Brain microvascular endothelial cell (primary cell): ENCODE results near the gene RPL36AL.
A peak's percentile ranks its signal among the peaks of the same experiment; 100 is the strongest.

Experiments
- DNase-seq: peaks from one replicate; pipeline ENCODE4 v3.0.0-alpha.2; 2020
- H3K27ac ChIP-seq: fragments of 250-450 bp; sonication (Bioruptor Pico); 2 replicates; pipeline ENCODE4 v1.5.1; 2020; ENCODE audit warnings: mild to moderate bottlenecking, moderate library complexity
- H3K27me3 ChIP-seq: fragments of 250-450 bp; sonication (Bioruptor Pico); replicated peaks from 2 replicates; pipeline ENCODE4 v1.5.1; 2020; ENCODE audit warnings: mild to moderate bottlenecking
- H3K36me3 ChIP-seq: fragments of 250-450 bp; sonication (Bioruptor Pico); replicated peaks from 2 replicates; pipeline ENCODE4 v1.5.1; 2020; ENCODE audit warnings: mild to moderate bottlenecking
- H3K4me3 ChIP-seq: 2 replicates; pipeline ENCODE4 v1.5.1; 2011; ENCODE audit warnings: low read depth, mild to moderate bottlenecking, control low read depth, low read length, moderate library complexity
- in situ Hi-C: cut with HindIII; loops from 2 replicates; pipeline ENCODE4 v1.10.0; 2017; ENCODE audit warnings: low sequenced_read_pairs, low pct_ligation_motif_present
- TF ChIP-seq, protein P1 (sequence below): IDR thresholded peaks from 2 replicates; pipeline ENCODE4 v1.5.1; 2011; ENCODE audit warnings: low read depth, mild to moderate bottlenecking, moderate library complexity, low read length, control low read depth, inconsistent platforms; ENCODE audit errors: missing control alignments

Gene RPL36AL

DNA sequence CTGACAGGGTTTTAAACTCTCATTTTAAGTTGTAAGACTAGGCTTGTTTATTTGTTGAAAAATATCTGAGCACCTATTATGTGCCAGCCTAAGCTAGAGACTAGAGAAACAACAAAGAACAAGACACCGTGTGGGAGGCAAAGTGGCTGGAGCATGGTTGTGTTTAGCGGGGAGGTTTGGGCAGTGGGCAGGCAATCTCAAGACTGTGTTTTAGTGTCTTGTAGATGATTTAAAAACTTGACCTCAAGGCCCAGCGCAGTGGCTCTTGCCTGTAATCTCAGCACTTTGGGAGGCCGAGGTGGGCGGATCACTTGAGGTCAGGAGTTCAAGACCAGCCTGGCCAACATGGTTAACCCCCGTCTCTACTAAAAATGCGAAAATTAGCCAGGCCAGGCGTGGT is 7.8 kb downstream of the RPL36AL start:
- no peak for DNase-seq
- H3K27me3 ChIP-seq = no peaks in the 10 kb centered on the region
- TF ChIP-seq, protein P1, sequence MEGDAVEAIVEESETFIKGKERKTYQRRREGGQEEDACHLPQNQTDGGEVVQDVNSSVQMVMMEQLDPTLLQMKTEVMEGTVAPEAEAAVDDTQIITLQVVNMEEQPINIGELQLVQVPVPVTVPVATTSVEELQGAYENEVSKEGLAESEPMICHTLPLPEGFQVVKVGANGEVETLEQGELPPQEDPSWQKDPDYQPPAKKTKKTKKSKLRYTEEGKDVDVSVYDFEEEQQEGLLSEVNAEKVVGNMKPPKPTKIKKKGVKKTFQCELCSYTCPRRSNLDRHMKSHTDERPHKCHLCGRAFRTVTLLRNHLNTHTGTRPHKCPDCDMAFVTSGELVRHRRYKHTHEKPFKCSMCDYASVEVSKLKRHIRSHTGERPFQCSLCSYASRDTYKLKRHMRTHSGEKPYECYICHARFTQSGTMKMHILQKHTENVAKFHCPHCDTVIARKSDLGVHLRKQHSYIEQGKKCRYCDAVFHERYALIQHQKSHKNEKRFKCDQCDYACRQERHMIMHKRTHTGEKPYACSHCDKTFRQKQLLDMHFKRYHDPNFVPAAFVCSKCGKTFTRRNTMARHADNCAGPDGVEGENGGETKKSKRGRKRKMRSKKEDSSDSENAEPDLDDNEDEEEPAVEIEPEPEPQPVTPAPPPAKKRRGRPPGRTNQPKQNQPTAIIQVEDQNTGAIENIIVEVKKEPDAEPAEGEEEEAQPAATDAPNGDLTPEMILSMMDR = no peak
- no peak overlapping the region for H3K27ac ChIP-seq
- in situ Hi-C loops = no loop called here
- peaks cover 3% of the 10 kb centered on the region for H3K36me3 ChIP-seq
- H3K4me3 ChIP-seq = no peak overlapping the region

DNA sequence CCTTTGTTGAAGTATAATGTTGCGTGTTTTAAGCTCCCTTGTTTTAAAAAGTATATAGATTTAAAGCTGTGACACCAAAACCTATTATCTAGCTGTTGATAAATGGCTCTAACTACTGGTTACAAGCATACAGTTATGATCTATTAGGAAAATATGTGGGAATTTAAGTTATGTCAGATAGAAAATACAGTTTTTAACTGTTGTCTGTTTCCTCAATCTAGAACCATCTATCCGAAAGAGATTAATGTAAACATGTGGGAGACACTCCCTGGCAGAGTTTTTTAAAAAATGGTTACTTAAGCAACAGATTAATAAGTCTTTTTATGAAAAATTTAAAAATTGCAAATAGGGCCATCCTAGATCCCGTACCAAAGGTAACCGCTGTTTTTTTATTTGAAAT is 8.2 kb downstream of the RPL36AL start:
- no peak overlapping the region for H3K4me3 ChIP-seq
- peaks cover 7% of the 10 kb centered on the region for H3K36me3 ChIP-seq
- no peak overlapping the region for H3K27ac ChIP-seq
- no peak for DNase-seq
- in situ Hi-C loops = no loop called here
- TF ChIP-seq, protein P1 = no peak
- H3K27me3 ChIP-seq = no peaks in the 10 kb centered on the region

DNA sequence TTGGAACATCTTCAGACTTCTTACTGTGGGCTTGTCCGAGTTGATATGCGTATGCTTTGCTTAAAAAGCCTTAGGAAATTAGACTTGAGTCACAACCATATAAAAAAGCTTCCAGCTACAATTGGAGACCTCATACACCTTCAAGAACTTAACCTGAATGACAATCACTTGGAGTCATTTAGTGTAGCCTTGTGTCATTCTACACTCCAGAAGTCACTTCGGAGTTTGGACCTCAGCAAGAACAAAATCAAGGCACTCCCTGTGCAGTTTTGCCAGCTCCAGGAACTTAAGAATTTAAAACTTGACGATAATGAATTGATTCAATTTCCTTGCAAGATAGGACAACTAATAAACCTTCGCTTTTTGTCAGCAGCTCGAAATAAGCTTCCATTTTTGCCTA is 12.8 kb downstream of the RPL36AL start:
- H3K36me3 ChIP-seq = peaks cover 7% of the 10 kb centered on the region
- H3K4me3 ChIP-seq = no peak overlapping the region
- DNase-seq = no peak
- no peaks in the 10 kb centered on the region for H3K27me3 ChIP-seq
- H3K27ac ChIP-seq = no peak overlapping the region
- TF ChIP-seq, protein P1 = no peak
- in situ Hi-C loops = no loop called here

DNA sequence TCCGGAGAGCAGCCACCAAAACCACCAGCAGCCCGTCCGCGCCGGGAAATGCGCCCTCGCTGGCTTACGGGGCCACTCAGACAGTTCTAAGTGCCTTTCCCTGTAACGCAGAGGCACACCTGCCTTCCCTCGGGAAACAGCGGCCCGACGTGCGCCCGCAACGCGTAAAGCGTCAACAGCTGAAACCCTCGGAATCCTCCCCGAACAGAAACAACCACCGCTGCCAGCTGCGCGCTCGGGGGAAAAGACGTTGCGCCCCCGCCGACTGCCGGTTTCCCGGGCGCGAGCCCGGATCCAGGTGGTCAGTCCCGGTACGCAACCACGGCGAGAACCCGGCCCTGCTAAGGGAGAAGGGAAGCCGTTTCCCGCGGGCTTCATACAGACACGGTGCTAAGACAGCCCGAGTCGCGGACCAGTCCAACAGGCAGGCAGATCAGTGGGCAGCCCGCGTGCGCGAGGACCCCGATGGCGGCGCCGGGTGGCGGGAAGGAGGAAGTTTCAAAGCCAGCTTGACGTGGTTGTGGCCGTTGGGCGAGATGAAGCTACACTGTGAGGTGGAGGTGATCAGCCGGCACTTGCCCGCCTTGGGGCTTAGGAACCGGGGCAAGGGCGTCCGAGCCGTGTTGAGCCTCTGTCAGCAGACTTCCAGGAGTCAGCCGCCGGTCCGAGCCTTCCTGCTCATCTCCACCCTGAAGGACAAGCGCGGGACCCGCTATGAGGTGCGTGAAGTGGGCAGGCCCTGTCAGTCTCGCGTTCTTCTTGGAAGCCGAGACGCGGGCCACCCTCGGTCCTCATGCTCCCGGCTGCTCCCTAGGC is 21.7 kb downstream of the RPL36AL start, which contains the start of gene LRR1:
Gene LRR1, plus strand, starts transcription at position 456 of the 816 bp plus-strand sequence. Its CDS starts 81 bp downstream, at position 537.
- no peaks in the 10 kb centered on the region for H3K36me3 ChIP-seq
- peak within 1 kb of the TSS; percentile 98 for H3K27ac ChIP-seq
- H3K27me3 ChIP-seq = no peaks in the 10 kb centered on the region
- peak within 1 kb of the TSS; percentile 93 for H3K4me3 ChIP-seq
- TF ChIP-seq, protein P1 = peak; percentile 6
- DNase-seq = peak; percentile 86
- in situ Hi-C loops = no loop called here

DNA sequence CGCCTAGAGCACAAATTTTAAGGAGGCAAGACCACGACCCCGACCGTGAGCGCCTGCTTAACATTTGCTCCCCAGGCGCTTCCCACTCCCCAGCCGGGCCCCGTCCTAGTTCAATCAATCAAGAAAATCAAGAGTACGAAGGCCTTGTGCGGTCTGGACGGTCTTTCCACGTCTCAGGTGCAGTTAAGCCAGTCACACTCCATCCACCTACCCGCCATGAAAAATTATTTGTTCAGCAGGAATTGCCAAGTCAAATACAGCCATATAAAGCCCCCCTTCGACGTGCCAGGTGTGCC is 22.3 kb downstream of the RPL36AL start:
- Histone ChIP-seq H3K36me3 (no peaks in the 10 kb centered on the region), H3K27ac (peak overlapping the region; percentile 98), H3K27me3 (no peaks in the 10 kb centered on the region), H3K4me3 (peak overlapping the region; percentile 93)
- TF ChIP-seq, protein P1 = no peak
- DNase-seq = no peak
- in situ Hi-C loops = no loop called here
